GM21360 (cell line): ENCODE measurements around the gene MAP3K15.
"Not testable (repeated sequence)": the region's sequence is repeated elsewhere in the genome, so short reads cannot be mapped to it uniquely, and the experiment has no call there.

Source experiments
- ATAC-seq: cut with Tn5 transposase; IDR thresholded peaks from one replicate; pipeline ENCODE4 v1.9.1; 2021; ENCODE audit warnings: mild to moderate bottlenecking, moderate library complexity; ENCODE audit not compliant: unreplicated experiment

Gene MAP3K15

GRCh38 chrX:19535476-19535875, 20.2 kb upstream of the MAP3K15 start:
- no peak for ATAC-seq

GRCh38 chrX:19532709-19533108, 17.4 kb upstream of the MAP3K15 start:
- no peak for ATAC-seq

- no peak for ATAC-seq
Observed at GRCh38 chrX:19517965-19518364, 2.7 kb upstream of the MAP3K15 start.

GRCh38 chrX:19515615-19516105, 352 bp upstream of the MAP3K15 start:
- ATAC-seq, result no peak

- no peak for ATAC-seq
Observed at GRCh38 chrX:19513383-19513782, 1.9 kb downstream of the MAP3K15 start.

GRCh38 chrX:19512961-19513360, 2.3 kb downstream of the MAP3K15 start:
- no peak for ATAC-seq

- ATAC-seq, result no peak
Observed at GRCh38 chrX:19512359-19512758, 2.9 kb downstream of the MAP3K15 start.

GRCh38 chrX:19511796-19512195, 3.5 kb downstream of the MAP3K15 start:
- ATAC-seq, result not testable (repeated sequence)

GRCh38 chrX:19496711-19497110, 18.6 kb downstream of the MAP3K15 start:
- no peak for ATAC-seq

GRCh38 chrX:19487520-19488200, 27.6 kb downstream of the MAP3K15 start:
- no peak for ATAC-seq

GRCh38 chrX:19479458-19479857, 35.9 kb downstream of the MAP3K15 start:
- ATAC-seq, result no peak

GRCh38 chrX:19468383-19468782, 46.9 kb downstream of the MAP3K15 start:
- not testable (repeated sequence) for ATAC-seq

GRCh38 chrX:19462879-19463278, 52.4 kb downstream of the MAP3K15 start:
- no peak for ATAC-seq

- ATAC-seq, result no peak
Observed at GRCh38 chrX:19462231-19462630, 53.1 kb downstream of the MAP3K15 start.

GRCh38 chrX:19457662-19458061, 57.6 kb downstream of the MAP3K15 start:
- no peak for ATAC-seq

GRCh38 chrX:19448077-19448476, 67.2 kb downstream of the MAP3K15 start:
- ATAC-seq, result no peak

- ATAC-seq, result no peak
Observed at GRCh38 chrX:19446397-19446796, 68.9 kb downstream of the MAP3K15 start.

- ATAC-seq, result not testable (repeated sequence)
Observed at GRCh38 chrX:19445772-19446171, 69.5 kb downstream of the MAP3K15 start.

- ATAC-seq, result no peak
Observed at GRCh38 chrX:19443869-19444526, 71.3 kb downstream of the MAP3K15 start.

- no peak for ATAC-seq
Observed at GRCh38 chrX:19440713-19441112, 74.6 kb downstream of the MAP3K15 start.

- not testable (repeated sequence) for ATAC-seq
Observed at GRCh38 chrX:19422661-19423060, 92.6 kb downstream of the MAP3K15 start.

- ATAC-seq, result no peak
Observed at GRCh38 chrX:19410259-19410658, 105.0 kb downstream of the MAP3K15 start.
